DMS79 treated with DMSO at 0.1 percent for 48 hours (cell line): ENCODE measurements around the gene CLCN3.
"Not testable (repeated sequence)": the region's sequence is repeated elsewhere in the genome, so short reads cannot be mapped to it uniquely, and the experiment has no call there.

Experiments used
- DNase-seq: peaks from one replicate; lab custom pipeline; 2025; lab: John Stamatoyannopoulos, UW

CLCN3 gene

DNA sequence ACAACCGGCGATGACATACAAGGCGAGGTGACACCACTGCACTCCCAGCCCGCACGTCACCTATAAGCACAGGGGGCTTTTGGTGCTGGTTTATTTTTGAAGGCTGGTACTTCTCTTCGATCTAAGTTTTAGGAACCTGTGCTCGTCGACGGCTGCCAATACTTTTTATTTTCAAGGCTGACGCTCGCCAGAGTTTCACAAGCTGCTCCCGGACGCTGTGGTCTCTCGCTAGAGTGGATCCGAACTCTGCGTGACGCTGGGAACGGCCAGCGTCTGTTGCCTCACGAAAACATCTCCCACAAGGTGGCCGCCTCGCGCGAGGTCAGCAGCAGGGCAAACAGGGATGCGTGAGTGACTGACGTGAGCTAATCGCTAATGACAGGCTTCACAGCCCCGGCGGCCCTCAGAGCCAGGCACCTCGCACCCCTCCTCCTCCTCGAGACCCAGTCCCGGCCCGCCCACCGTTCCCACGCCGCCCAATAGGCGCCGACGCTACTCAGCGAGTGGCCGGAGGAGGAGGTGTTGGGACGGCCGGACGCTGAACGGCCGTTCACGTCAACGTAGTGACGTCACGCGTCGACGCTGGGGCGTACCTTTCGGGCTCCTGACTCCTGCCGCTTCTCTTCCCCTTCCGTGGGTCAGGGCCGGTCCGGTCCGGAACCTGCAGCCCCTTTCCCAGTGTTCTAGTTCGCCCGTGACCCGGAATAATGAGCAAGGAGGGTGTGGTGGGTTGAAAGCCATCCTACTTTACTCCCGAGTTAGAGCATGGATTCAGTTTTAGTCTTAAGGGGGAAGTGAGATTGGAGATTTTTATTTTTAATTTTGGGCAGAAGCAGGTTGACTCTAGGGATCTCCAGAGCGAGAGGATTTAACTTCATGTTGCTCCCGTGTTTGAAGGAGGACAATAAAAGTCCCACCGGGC lies at the start of gene CLCN3:
Gene CLCN3, plus strand, starts transcription at position 621 of the 922 bp plus-strand sequence. CDS start 15,351 bp downstream, outside the sequence.
- peak; percentile 70 for DNase-seq

DNA sequence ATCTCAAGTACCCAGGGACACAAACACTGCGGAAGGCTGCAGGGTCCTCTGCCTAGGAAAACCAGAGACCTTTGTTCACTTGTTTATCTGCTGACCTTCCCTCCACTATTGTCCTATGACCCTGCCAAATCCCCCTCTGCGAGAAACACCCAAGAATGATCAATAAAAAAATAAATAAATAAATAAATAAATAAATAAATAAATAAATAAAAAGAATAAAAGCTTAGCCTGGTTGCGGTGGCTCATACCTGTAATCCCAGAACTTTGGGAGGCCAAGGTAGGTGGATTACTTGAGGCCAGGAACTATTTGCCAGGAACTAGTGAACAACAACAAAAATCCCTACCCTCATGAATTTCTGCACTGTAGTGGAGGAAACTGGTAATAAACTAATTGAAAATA lies 49.4 kb upstream of the CLCN3 start:
- DNase-seq = not testable (repeated sequence)

DNA sequence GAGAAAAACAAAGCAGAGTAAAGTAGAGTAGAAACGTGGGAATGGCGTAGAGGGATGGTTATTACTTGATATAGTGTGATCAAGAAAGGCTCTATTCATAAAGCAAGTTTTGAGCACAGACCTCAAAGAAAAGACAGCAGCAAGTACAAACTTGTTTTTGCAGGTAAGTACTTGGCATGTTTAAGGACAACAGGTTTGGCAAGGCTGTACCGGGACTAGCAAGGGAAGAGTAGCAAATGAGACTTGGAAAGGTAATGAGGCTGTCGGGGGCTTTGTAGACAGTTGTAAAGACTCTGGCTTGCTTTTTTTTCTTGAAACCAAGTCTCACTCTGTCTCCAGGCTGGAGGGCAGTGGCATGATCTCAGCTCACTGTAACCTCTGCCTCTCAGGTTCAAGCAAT lies 48.9 kb upstream of the CLCN3 start:
- DNase-seq = no peak

DNA sequence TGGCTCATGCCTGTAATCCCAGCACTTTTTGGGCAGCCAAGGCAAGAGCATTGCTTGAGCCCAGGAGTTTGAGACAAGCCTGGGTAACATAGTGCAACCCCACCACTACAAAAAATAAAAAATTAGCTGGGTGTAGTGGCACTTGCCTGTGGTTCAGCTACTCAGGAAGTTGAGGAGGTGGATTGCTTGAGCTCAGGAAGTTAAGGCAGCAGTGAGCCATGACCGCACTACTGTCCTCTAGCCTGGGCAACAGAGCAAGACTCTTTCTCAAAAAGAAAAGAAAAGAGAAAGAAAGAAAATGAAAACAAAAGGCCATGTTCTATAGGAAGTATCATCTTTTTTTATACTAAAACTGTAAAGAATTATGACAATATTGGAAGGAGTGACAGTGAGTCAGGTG lies 46.5 kb upstream of the CLCN3 start:
- no peak for DNase-seq

DNA sequence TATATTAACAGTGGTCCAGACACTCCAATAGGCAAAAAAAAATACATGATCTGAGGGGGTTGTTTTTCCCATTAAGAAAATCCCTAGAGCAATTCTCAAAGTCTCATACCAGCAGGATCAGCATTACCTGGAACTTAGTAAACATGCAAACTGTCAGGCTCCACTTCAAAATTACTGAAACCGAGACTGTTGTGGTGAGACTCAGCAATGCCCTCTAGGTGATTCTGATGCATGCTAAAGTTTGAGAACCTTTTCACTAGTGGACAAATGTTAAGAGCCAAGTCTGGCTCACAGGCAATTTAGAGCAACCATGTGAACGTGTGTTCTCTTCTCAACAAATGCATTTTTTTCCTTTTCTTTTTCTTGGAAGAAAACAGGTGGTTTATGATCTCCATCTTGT lies 38.2 kb upstream of the CLCN3 start:
- DNase-seq = no peak

DNA sequence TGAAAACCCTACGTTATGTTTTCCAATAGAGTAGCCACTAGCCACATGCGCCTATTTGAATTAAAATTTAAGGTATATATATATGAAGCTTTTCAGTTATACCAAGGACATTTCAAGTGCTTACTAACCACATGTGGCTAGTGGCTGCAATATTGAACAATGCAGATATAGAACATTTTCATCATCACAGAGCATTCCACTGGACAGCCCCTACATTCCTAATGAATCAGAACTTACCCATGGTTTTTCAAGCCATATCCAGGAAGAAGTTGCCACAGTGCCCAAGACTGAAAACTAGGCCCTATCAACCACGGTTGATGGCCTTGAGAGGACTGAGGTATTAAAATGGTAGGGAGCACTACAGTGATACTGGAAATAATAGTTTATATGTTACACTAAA lies 37.7 kb upstream of the CLCN3 start:
- DNase-seq = no peak

DNA sequence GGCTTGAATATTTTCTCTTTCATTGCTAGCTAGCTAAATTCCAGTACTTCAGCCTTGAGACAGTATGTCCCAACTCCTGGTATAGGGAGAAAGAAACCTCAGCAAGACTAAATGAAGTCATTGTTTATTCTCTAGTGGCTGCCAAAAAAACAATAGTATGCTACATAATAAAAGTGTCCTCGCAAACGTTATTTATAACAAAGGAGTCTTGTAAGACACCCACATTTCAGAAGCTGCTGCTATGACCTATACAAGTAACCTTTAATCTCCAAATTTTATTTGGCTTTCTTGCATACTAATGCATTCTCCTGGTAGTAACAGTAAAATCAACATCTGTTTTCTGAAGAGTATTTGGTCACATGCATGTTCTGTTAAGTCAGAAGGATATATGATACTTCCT lies 36.8 kb upstream of the CLCN3 start:
- no peak for DNase-seq

DNA sequence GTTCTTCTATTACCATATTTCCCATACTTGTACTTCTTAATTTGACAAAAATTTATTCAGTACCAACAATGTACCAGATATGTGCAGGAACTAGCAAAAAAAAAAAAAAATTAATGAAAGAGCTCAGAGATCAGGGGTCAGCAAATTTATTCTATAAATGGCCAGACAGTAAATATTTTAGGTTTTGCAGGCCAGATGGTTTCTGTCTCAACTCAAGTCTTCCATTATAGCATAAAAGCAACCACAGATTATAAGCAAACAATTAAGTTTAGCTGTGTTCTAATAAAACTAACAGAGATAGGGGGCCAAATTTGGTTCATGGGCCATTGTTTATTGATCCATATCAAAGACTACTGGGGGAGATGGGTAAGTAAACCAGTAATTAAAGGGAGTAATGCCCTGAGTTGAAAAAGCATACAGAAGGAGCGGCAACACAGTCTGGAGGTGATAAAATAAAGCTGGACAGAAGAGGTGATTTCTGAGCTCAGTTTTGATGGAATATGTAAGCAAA lies 27.3 kb upstream of the CLCN3 start:
- DNase-seq = no peak

DNA sequence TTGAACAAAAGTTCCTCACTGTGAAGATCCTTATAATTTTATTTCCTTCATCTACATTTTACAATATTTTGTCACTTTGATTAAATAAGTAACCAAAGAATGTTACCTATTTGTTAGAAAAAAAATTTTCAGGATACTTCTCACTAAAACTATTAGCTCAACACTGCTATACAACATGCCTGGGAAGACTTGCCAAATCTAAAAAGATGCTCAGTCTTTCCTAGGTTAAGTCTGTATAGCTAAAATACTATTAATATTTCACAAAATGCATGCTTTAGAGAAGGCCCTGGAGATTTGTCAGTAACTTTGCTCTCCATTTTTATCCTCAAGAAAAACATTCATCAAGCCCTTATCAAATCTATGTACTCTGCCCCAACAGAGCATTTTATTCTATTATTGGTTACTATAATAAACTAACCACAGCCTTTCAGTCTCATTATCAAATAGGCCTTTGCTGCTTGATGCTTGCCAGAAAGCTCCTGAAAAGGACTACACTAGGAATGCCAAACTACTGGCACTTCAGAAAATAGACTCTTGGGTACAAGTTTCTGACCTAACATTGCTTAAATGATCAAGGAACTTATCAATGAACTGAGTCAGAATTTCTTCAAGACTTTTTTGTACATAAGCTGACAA lies 25.7 kb upstream of the CLCN3 start:
- DNase-seq = no peak

DNA sequence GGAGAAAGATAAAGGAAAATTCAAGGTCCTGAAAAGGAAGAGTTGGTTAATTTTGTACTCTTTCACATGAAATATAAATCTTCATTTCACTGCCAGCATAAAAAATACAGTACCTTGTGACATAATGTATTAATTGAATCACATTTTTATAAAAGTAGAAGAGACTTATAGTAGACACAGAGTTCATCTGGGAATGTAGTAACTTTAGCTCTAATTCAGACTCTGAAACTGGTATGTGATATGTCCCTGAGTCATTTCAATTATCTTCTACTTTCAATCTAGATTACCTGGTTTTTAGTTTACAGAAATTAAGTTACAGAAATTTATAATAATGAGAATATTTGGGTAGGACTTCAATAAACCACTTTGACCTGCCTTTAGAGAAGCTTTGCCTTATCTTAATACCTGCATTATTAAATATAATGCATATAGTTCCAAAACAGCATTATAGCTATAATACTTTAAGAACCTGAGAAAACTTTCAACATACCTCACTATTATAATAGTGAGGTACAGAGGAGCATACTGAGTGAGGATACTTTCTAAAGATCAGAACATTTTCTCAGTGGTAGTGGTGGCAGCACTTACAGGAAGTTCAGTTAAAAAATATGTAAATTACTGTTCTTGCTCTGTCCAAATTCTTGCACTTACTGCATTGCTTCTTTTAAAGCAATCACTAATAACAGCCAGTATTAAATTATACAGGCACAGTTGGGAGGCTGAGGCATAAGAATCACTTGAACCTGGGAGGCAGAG lies 19.2 kb upstream of the CLCN3 start:
- DNase-seq = no peak

DNA sequence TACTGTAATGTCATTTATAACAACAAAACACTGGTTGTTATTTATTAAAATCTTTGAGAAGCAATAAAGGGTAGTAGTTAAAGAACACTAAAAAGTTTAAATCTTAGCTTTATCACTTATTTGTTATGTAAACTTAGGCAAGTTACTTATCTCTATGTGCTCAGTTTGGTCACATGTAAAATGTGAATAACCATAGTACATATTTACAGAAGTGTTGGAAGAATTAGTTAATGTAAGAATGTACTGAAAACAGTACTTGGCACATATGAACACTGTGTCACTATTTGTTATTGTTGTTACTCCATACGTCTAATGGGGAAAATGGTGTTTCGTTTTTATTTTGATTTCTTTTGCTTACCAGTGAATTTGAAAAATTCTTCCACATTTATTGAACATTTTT lies 17.1 kb upstream of the CLCN3 start:
- DNase-seq = no peak

DNA sequence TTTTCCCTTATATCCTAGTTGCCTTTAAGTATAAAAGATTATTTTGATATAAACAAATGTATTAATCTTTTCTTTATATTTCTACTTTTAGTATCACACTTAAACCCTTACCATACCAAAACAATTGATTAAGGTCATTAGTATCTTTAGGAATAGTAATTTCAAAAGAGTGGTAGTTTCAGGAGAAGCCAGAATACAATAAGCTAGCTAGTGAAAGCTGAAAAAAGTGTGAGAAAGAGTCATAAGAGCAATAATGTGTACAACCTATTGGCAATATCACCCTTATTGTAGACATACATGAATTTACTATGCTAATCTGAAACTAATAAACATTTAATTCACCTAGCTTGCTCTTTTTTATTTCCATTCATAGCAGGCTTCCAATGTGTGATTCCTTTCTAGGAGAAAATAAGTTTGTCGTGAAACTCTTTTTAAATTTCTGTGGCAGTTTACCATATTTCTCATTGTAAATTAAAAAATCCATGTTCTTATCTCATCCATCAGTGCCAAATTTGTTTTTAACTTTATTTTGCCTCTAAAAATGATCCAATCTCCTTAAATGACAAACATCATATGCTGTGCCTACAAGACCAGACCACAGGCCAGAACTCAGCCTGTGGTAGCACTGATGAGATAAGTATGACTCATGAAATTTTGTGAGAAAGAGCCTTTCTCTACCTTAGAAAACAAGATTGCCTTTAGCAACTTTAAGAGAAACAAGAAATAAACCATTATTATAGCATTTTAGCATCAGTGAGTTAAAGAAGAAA lies 16.1 kb upstream of the CLCN3 start:
- no peak for DNase-seq

DNA sequence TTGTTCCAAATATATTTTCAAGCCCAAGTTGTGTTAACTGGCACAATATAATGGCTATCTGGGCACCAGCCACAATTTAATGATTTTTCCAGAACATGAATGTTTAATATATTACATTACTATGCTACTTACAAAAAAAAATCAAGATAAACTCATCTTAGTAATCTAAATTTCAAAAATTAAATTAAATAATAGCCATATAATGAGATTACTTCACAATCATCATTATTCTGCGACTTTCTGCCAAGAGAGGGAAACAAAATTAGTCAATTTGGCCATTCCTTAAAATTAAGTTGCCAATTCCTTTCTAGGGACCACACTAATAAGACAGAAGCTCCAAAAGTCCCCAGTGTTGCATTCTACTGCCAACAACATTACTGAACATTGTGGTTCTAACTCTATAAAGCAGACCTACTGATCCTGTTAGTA lies 15.5 kb upstream of the CLCN3 start:
- DNase-seq = no peak

DNA sequence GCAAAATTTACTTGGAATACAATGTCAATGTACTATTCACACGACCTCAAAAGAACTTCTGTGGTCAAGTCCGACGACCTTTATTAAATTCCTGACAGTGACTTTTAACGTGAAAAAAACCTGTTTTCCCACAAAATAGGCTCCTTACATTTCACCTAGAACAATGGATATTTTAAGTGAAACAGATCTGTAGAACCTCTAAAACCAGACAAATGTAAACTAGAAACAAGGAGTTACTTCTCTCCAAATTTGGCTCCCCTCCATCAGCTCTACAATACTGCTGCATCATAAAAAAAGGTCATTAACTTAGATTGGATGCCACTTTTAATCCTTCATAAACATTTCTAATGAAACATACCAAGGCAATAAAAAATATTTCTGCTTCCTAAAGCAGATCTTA lies 9.2 kb upstream of the CLCN3 start:
- no peak for DNase-seq

DNA sequence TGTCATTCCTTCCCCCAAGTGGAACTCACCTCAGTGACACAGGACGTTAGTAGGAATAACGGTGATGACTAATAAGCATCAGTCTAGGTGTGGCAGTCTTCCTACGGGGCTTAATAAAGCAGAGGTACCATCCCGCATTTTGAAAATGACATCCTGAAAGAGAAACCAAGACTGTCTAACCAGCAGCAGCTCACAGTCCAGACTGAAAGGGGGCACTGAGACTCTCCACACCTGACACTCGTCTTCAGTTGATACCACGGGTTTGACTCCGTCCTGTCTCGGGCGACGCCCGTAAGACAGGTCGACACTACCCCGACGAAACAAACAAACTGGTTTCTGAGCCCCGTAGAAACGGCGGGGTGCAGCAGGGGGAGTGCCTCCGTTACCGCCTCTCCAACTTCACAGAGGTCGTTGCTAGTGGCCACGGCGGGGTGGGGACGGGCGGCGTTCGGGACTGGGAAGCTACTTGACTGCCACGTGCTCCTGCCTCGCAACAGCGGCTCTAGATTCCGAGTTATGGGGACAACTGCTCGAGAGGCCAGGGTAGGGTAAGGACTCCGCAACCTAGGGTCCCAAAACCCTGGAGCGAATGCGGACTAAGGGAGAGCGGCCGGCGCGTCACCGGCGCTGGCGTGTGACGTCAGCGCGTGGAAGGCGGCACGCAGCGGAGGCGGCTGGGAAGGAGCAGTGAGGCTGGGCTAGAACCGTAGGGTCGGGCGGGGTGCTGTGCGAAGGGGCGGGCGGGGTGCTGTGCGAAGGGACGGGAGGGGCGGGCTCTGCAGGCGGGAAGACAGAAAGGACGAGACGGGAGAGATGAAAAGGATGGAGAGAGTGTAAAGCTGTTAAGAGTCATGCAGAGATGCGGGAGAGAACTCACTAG lies 8.1 kb upstream of the CLCN3 start, which contains the start of gene NEK1:
Gene NEK1, minus strand, starts transcription at position 593 of the 880 bp plus-strand sequence. CDS start 9,953 bp downstream, outside the sequence.
- DNase-seq = peak; percentile 57

DNA sequence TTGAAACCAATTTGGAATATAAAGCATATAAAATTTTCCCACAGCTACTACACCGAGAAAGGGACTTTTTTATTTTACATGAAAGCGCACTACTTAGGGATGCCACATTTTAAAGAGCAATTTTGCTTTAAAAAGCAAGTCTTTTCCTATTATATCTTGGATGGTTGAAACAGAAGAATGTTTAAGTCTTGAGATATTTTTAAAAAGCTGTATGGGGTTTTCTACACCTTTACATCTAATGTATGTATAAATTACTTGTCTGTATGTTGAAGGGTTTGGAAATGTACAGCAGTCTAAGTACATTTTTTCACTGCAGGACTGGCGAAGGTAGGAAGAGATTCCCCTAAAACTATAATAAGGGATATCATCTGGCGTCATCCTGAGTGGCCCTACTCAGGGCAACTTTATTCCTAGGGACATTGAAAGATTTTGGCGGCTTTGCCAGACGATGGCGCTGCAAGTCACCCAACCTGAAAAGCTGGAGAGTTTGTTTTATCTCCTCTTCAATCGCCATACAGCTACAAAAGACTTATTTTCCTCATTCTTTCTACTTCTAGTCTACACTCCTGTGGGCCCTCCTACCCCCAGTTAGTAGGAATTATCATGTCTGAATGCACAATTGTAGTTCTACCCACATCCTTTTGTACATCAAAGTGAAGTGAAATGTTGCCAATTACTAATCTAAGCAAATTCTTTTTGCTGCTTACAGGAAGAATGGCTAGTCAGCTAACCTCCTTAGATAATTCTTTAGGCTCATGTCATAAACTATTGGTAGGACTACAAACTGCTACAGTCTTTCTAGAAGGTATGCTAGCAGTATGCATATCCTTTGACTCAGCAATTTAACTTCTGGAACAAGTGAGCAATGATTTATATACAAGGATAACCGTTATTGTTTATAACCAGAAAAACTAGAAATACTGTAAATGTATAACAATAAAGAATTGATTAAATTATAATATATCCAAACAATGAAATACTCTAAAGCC lies 7.2 kb upstream of the CLCN3 start:
- peak; percentile 35 for DNase-seq

DNA sequence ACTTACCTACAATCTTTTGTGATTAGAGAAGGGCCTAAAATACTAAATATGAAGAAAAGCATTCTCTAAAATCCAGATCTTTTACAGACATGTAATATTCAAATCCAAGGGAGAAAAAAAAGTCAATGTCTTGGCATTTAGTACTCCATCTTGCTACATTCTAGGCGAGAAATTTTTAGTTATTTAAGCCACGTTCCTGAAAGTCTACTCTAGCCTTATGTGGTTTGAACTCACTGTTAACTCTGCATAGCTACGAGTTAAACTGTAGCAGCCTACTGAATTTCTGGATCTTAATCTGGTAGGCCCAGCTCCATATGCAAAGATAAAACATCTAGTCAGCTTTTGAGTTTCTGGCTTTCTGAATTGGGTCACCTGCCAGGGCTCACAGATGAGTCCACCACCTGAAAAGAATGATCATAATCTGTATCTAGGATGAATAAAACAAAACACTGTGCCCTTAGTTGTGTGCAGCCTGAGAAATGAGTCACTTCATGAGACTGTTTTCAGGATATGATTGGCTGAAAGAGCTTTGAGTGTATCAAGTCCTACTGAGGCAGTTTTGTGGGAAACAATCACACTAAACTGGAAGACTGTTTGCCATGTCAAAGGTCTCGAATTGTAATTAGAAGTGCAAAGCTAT lies 4.8 kb upstream of the CLCN3 start:
- DNase-seq = no peak

DNA sequence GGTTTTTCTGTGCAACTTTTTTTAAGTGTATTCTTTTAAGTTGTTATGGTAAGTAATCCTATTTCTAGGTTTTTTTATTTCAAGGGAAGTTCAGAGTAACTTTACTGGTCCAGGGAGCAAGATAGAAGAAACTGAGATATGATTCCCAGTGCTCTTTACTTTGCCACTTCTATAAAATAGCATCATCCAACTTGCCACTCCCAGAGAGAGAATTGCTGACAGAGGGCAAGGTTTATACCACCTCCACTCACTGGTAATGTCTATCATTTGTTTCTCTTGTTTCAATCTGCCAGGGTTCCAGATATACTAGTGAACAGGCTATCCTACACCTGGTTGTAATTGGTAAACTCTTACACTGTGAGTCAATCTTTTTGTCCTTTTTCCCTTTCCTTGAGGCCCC lies 3.5 kb upstream of the CLCN3 start:
- DNase-seq = no peak

DNA sequence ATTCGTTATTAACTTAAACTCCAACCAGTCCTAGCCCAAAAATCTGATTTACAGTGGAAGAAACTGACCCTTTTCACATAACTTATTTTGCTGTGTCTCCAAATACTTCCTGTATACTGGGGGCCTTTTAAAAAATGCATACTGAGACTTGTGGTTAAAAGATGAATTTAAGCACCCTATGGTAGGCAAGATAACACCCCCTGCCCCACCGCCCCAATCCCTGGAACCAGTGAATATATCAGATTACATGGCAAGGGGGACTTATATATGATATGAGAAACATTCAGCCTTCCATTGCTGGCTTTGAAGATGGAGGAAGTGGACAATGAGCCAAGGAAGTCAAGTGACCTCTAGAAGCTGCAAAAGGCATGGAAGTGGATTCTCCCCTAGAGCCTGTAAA lies 3.1 kb upstream of the CLCN3 start:
- DNase-seq = no peak
